Measurements from ENCODE around the gene SORL1. TPM values are rescaled to one million over a fixed set of nuclear protein-coding genes. Genes with fewer than 3 reads are reported as not detected.

Gene SORL1
- total and polyA plus RNA-seq, 2 of the 13 experiments (the other 11 are each of a cell fraction or from before 2014, with no cell fraction given) = 21.3 to 148 TPM

GRCh38 chr11:121648306-121648705, 196.2 kb downstream of the SORL1 start:
- ChIA-PET POLR2A (no interaction called here), CTCF (ENCODE audit: low intra/inter-chr PET ratio, low total read pairs) (no interaction called here)
- Histone ChIP-seq H3K27ac (ENCODE audit: extremely low read length, insufficient read depth, low read length) (no peak overlapping the region), H3K27me3 (ENCODE audit: control insufficient read depth in 1 of 2, insufficient read depth in 2 of 2, low read length in 2 of 2) (peaks cover 0 to 7% of the 10 kb centered on the region in 2 experiments; a peak in 2 of 5 replicates), H3K9ac (ENCODE audit: insufficient read depth, low read depth, low read length) (no peak overlapping the region), H3K4me2 (ENCODE audit: low read depth, low read length) (no peak overlapping the region), H2AFZ (ENCODE audit: low read length) (no peak overlapping the region), H3K4me3 (replicated peaks in 1 of 3; ENCODE audit: insufficient read depth in 1 of 3, low read depth in 2 of 3, low read length in 3 of 3) (no peak overlapping the region), H3K36me3 (replicated peaks in 1 of 2; ENCODE audit: control insufficient read depth in 1 of 2, insufficient read depth in 2 of 2, low read length in 2 of 2) (no peaks in the 10 kb centered on the region), H3K9me3 (ENCODE audit: low read length) (no peaks in the 10 kb centered on the region), H3K4me1 (ENCODE audit: insufficient read depth, low read length) (peaks cover 9% of the 10 kb centered on the region; the same call in 1 of the 2 replicates), H3K79me2 (ENCODE audit: insufficient read depth, low read length) (no peaks in the 10 kb centered on the region), H4K20me1 (ENCODE audit: insufficient read depth, low read length) (no peaks in the 10 kb centered on the region)
- BruUV-seq (replicated peaks) = no TSS peak
- no peak for DNase-seq (ENCODE audit: low spot score)
- intact Hi-C loops (cut with micrococcal nuclease; ENCODE audit: unreplicated experiment) (no loop called here), in situ Hi-C loops (cut with HindIII; ENCODE audit: extremely low pct_ligation_motif_present, low pct_unique_long_range_greater_than_20kb) (no loop called here)
- ATAC-seq = peak; percentile 47; the same call in 2 of the 3 replicates
- TF ChIP-seq ZNF75D (CRISPR knock-in tag; IDR thresholded peaks at IDR 0.05; ENCODE audit: borderline replicate concordance) (no peak), LRRFIP1 (CRISPR knock-in tag; conservative IDR thresholded peaks at IDR 0.05) (no peak), POLR2G (IDR thresholded peaks at IDR 0.05; ENCODE audit: low read depth, low read length) (no peak)
- no peak for FAIRE-seq
- 59% methylated on average over 4 of the region's 4 CpGs for WGBS (ENCODE audit: low lambda C conversion rate)

- Histone ChIP-seq H3K9me3 (ENCODE audit: low read length) (no peaks in the 10 kb centered on the region), H3K9ac (ENCODE audit: insufficient read depth, low read depth, low read length) (no peak overlapping the region), H3K36me3 (replicated peaks in 1 of 2; ENCODE audit: control insufficient read depth in 1 of 2, insufficient read depth in 2 of 2, low read length in 2 of 2) (no peaks in the 10 kb centered on the region), H4K20me1 (ENCODE audit: insufficient read depth, low read length) (no peaks in the 10 kb centered on the region), H2AFZ (ENCODE audit: low read length) (no peak overlapping the region), H3K4me1 (ENCODE audit: insufficient read depth, low read length) (peaks cover 21% of the 10 kb centered on the region), H3K4me3 (replicated peaks in 1 of 3; ENCODE audit: insufficient read depth in 1 of 3, low read depth in 2 of 3, low read length in 3 of 3) (no peak overlapping the region), H3K79me2 (ENCODE audit: insufficient read depth, low read length) (no peaks in the 10 kb centered on the region), H3K27ac (ENCODE audit: extremely low read length, insufficient read depth, low read length) (no peak overlapping the region), H3K27me3 (ENCODE audit: control insufficient read depth in 1 of 2, insufficient read depth in 2 of 2, low read length in 2 of 2) (peaks cover 0 to 12% of the 10 kb centered on the region in 2 experiments; a peak in 3 of 5 replicates), H3K4me2 (ENCODE audit: low read depth, low read length) (no peak overlapping the region)
- FAIRE-seq (no peak), DNase-seq (ENCODE audit: low spot score) (no peak), ATAC-seq (peak; percentile 31; the same call in 1 of the 3 replicates)
- intact Hi-C loops (cut with micrococcal nuclease; ENCODE audit: unreplicated experiment) = no loop called here
- CTCF ChIA-PET (ENCODE audit: low intra/inter-chr PET ratio, low total read pairs) = interaction anchor here (1.6 kb wide), 1 partner anchor 553 kb away, joined by 4 read pairs; no protein-coding TSS in a partner anchor
- in situ Hi-C loops (cut with HindIII; ENCODE audit: extremely low pct_ligation_motif_present, low pct_unique_long_range_greater_than_20kb) = loop anchor here (5.0 to 10.0 kb wide), 4 partner anchors 375 to 858 kb away; partner anchors contain the start of gene BLID
- BruUV-seq (replicated peaks) = no TSS peak
- 15% methylated on average over 6 of the region's 6 CpGs for WGBS (ENCODE audit: low lambda C conversion rate)
- POLR2A ChIA-PET = no interaction called here
- TF ChIP-seq ZBTB46 (CRISPR knock-in tag; IDR thresholded peaks at IDR 0.05; ENCODE audit: borderline replicate concordance) (no peak), ZNF639 (CRISPR knock-in tag; conservative IDR thresholded peaks at IDR 0.05) (no peak), FOXP1 (IDR thresholded peaks at IDR 0.05) (no peak), FOXP1 (CRISPR knock-in tag; IDR thresholded peaks at IDR 0.05) (peak; percentile 21; the same call in 1 of the 2 replicates), ZNF576 (CRISPR knock-in tag; IDR thresholded peaks at IDR 0.05) (no peak), ZNF30 (CRISPR knock-in tag; IDR thresholded peaks at IDR 0.05) (no peak), ZNF326 (CRISPR knock-in tag; IDR thresholded peaks at IDR 0.05; ENCODE audit: borderline replicate concordance) (no peak)
Observed at GRCh38 chr11:121649798-121650197, 197.7 kb downstream of the SORL1 start.

Measured in HepG2 (cell line).